Hepatocyte (in vitro differentiated cells): ENCODE data around the gene ADAMTS2.

ENCODE experiments used
- EZH2phosphoT487 ChIP-seq: fragments of 200-600 bp; sonication (generic); IDR thresholded peaks from one replicate; pipeline ENCODE4 v1.6.1; 2018; ENCODE audit warnings: antibody characterized with exemption, mild to moderate bottlenecking, low read depth, moderate library complexity; ENCODE audit not compliant: unreplicated experiment, severe bottlenecking
- TF ChIP-seq, protein P1 (sequence below): fragments of 200-600 bp; sonication (generic); IDR thresholded peaks from 2 replicates; pipeline ENCODE4 v1.5.1; 2016; ENCODE audit warnings: antibody characterized with exemption, mild to moderate bottlenecking; ENCODE audit not compliant: poor library complexity

DNA sequence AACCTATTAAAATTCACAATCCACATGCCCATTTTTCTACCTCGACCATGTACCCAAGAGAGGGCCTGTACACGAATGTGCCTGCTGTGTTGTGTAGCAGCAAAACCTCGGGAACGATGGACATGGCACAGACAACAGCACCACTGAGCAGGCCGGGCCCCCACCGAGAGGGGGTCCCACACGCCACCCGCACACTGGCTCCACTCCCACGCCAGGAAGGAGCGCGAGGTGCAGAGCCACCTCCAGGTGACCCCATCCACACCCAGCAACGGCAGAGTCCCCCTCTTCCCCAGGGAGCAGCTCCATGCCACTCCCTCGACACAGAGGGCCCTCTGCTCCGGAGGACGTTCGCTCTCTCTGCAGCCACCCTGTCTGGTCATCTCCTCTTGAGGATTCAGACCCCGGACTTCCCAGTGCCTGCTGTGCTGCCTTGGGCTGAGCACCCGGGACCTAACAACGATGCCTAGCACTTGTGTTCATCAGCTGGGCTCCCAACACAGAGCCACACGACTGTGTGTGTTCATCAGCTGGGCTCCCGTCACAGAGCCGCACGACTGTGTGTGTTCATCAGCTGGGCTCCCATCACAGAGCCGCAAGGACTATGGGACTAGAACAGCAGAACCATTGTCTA lies 25.3 kb upstream of the ADAMTS2 start:
- TF ChIP-seq, protein P1, sequence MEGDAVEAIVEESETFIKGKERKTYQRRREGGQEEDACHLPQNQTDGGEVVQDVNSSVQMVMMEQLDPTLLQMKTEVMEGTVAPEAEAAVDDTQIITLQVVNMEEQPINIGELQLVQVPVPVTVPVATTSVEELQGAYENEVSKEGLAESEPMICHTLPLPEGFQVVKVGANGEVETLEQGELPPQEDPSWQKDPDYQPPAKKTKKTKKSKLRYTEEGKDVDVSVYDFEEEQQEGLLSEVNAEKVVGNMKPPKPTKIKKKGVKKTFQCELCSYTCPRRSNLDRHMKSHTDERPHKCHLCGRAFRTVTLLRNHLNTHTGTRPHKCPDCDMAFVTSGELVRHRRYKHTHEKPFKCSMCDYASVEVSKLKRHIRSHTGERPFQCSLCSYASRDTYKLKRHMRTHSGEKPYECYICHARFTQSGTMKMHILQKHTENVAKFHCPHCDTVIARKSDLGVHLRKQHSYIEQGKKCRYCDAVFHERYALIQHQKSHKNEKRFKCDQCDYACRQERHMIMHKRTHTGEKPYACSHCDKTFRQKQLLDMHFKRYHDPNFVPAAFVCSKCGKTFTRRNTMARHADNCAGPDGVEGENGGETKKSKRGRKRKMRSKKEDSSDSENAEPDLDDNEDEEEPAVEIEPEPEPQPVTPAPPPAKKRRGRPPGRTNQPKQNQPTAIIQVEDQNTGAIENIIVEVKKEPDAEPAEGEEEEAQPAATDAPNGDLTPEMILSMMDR = no peak
- TF ChIP-seq EZH2phosphoT487 = no peak
